Measurements from ENCODE around the gene LGI1.

The LGI1 gene

GRCh38 chr10:93718937-93719725, 38.6 kb upstream of the LGI1 start:
- Histone ChIP-seq H3K9ac (ENCODE audit: low read length) (no peak overlapping the region), H3F3A (ENCODE audit: insufficient read depth) (no peaks in the 10 kb centered on the region), H3K9me3 (ENCODE audit: insufficient read depth, low read length) (no peaks in the 10 kb centered on the region), H3K27me3 (ENCODE audit: low read length) (no peaks in the 10 kb centered on the region), H3K36me3 (ENCODE audit: low read length) (no peaks in the 10 kb centered on the region), H3K4me3 (ENCODE audit: insufficient read depth, low read length, poor library complexity, severe bottlenecking) (no peak overlapping the region), H3K79me2 (ENCODE audit: insufficient read depth, low read length) (no peaks in the 10 kb centered on the region), H3K27ac (ENCODE audit: low read depth, low read length) (no peak overlapping the region), H3K4me2 (ENCODE audit: low read depth, low read length, poor library complexity, severe bottlenecking) (no peak overlapping the region), H2AFZ (ENCODE audit: low read depth, low read length, severe bottlenecking) (no peak overlapping the region), H3K9me2 (replicated peaks; ENCODE audit: insufficient read depth, low read length) (no peaks in the 10 kb centered on the region), H4K20me1 (ENCODE audit: low read depth, low read length) (no peaks in the 10 kb centered on the region)
- TF ChIP-seq CTCF (IDR thresholded peaks at IDR 0.05; ENCODE audit: insufficient read depth, low read length, poor library complexity, severe bottlenecking) (no peak), EZH2phosphoT487 (conservative IDR thresholded peaks at IDR 0.05; ENCODE audit: low read length) (no peak)

GRCh38 chr10:93719901-93720300, 37.8 kb upstream of the LGI1 start:
- H3F3A ChIP-seq (ENCODE audit: insufficient read depth), result no peaks in the 10 kb centered on the region
- TF ChIP-seq CTCF (IDR thresholded peaks at IDR 0.05; ENCODE audit: insufficient read depth, low read length, poor library complexity, severe bottlenecking), result no peak
- no peaks in the 10 kb centered on the region for H3K27me3 ChIP-seq (ENCODE audit: low read length)
- no peak overlapping the region for H3K4me2 ChIP-seq (ENCODE audit: low read depth, low read length, poor library complexity, severe bottlenecking)
- no peak overlapping the region for H3K27ac ChIP-seq (ENCODE audit: low read depth, low read length)
- H3K4me3 ChIP-seq (ENCODE audit: insufficient read depth, low read length, poor library complexity, severe bottlenecking), result no peak overlapping the region
- no peaks in the 10 kb centered on the region for H3K9me3 ChIP-seq (ENCODE audit: insufficient read depth, low read length)
- no peak overlapping the region for H2AFZ ChIP-seq (ENCODE audit: low read depth, low read length, severe bottlenecking)
- H3K9me2 ChIP-seq (replicated peaks; ENCODE audit: insufficient read depth, low read length), result no peaks in the 10 kb centered on the region
- H4K20me1 ChIP-seq (ENCODE audit: low read depth, low read length), result no peaks in the 10 kb centered on the region
- no peaks in the 10 kb centered on the region for H3K79me2 ChIP-seq (ENCODE audit: insufficient read depth, low read length)
- H3K36me3 ChIP-seq (ENCODE audit: low read length), result no peaks in the 10 kb centered on the region
- no peak overlapping the region for H3K9ac ChIP-seq (ENCODE audit: low read length)

- no peak overlapping the region for H2AFZ ChIP-seq (ENCODE audit: low read depth, low read length, severe bottlenecking)
- no peaks in the 10 kb centered on the region for H3K79me2 ChIP-seq (ENCODE audit: insufficient read depth, low read length)
- H3K36me3 ChIP-seq (ENCODE audit: low read length), result no peaks in the 10 kb centered on the region
- H3K4me3 ChIP-seq (ENCODE audit: insufficient read depth, low read length, poor library complexity, severe bottlenecking), result no peak overlapping the region
- no peak overlapping the region for H3K4me2 ChIP-seq (ENCODE audit: low read depth, low read length, poor library complexity, severe bottlenecking)
- no peaks in the 10 kb centered on the region for H3K9me3 ChIP-seq (ENCODE audit: insufficient read depth, low read length)
- no peaks in the 10 kb centered on the region for H3K27me3 ChIP-seq (ENCODE audit: low read length)
- TF ChIP-seq CTCF (IDR thresholded peaks at IDR 0.05; ENCODE audit: insufficient read depth, low read length, poor library complexity, severe bottlenecking) (no peak), EZH2phosphoT487 (conservative IDR thresholded peaks at IDR 0.05; ENCODE audit: low read length) (no peak)
- H3K27ac ChIP-seq (ENCODE audit: low read depth, low read length), result no peak overlapping the region
- H3F3A ChIP-seq (ENCODE audit: insufficient read depth), result no peaks in the 10 kb centered on the region
- H3K9me2 ChIP-seq (replicated peaks; ENCODE audit: insufficient read depth, low read length), result no peaks in the 10 kb centered on the region
- no peaks in the 10 kb centered on the region for H4K20me1 ChIP-seq (ENCODE audit: low read depth, low read length)
- H3K9ac ChIP-seq (ENCODE audit: low read length), result no peak overlapping the region
Measured at GRCh38 chr10:93722550-93722949, 35.2 kb upstream of the LGI1 start.

All from SU-DHL-6 (cell line).